HTERT RPE-1 (cell line): ENCODE measurements around the gene SMIM5.
"Not testable (repeated sequence)": the region's sequence is repeated elsewhere in the genome, so short reads cannot be mapped to it uniquely, and the experiment has no call there.

Source experiments
- in situ Hi-C: fragments of 300-500 bp; cut with MboI; formaldehyde crosslinking; loops from 4 replicates; pipeline ENCODE4 v1.14.3; 2020; ENCODE audit warnings: low sequenced_read_pairs

Gene SMIM5, protein sequence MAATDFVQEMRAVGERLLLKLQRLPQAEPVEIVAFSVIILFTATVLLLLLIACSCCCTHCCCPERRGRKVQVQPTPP

DNA sequence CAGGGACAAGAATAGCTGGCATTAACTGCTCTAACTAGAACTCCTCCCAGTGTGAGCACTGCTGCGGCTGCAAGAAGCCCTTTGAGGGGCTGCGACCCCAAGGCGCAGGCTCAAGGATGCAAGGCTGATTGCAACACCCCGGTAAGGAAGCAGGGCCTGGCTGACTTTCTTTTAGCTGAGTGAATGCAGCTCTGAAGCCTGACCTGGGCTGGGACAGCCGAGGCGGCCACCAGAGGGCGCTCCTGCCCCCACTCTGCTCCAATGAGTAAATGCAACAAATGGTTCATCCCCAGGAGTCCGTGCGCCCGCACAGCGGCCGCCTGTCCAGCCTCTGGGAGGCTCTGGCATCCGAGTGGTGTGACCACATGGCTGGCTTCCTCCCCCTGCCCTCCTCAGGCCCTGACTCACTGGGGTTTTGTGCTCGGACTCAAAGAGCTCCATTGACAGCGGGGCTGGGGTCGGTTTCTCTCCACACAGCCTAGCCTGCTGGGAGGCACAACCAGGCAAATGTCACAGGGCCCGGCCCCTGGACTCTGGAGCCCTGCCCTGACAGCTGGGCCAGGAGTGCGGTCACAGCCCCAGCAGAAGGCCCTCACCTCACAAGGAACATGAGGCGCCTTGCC lies at the start of gene SMIM5:
Gene SMIM5, plus strand, starts transcription at position 572 of the 623 bp plus-strand sequence. CDS start 6,768 bp downstream, outside the sequence.
- in situ Hi-C loops = no loop called here

GRCh38 chr17:75584849-75585175 lies 48.4 kb upstream of the SMIM5 start:
- in situ Hi-C loops = no loop called here

DNA sequence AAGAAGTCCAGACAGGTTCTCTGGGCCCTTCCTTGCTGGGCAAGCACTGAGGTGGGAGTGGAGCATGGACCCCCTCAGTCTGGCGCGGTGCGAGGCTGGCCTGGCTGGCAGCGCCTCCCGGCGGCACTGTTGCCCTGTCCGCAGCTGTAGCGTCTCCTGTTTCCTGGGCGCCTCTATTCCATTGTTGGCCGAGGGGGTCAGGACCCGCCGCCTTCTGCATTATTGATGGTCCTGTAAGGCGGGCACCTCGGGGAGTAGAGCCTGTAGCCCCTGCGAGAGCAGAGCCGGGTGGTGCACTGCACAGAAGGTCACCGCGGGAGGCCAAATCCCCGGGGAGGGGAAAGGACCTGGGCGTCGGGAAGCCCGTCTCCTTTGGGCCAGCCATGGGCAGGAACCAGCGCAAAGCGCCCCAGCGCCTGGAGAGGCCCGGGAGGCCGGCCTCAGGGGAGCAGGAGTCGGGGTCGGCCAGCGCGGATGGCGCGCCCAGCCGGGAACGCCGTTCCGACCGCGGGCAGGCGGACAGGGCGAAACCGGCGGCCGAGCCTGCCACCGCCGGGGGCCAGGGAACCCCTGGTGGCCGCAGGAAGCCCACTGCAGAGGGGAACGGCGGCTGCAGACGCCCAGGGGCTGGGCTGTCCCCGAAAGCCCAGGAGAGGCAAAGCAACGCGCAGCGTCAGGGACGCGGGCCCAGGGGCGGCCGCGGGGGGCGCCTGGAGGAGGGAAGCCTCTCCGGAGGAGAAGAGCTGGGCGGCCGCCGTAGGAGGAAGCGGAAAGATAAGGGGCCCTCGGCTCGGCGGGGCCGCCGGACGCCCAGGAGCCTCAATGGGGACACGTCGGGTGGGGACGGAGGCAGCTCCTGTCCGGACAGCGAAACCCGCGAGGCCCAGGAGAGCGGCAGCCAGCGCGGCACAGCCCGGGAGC lies 45.3 kb upstream of the SMIM5 start, which contains the start of gene MYO15B:
Gene MYO15B, plus strand, starts transcription at position 126 of the 921 bp plus-strand sequence. Its CDS starts 258 bp downstream, at position 384.
- in situ Hi-C loops = no loop called here

DNA sequence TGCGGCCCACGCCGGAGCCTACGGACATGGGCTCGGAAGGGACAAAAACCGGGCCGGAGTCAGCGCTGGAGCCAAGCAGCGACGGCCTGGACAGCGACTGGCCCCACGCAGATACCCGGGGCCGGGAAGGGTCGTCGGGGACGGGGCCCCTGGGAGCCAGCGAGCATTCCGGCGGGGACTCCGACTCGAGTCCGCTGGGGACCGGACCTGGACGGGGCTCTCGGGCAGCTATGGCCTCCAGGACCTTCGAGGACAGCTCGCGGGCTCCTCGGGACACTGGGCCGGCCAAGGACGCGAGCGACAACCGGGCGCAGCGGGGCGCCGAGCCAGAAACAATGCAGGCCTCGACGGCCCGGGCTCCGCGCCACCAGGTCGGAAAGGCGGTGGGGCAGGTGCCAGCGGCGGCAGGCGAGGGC lies 44.6 kb upstream of the SMIM5 start:
- in situ Hi-C loops = no loop called here

DNA sequence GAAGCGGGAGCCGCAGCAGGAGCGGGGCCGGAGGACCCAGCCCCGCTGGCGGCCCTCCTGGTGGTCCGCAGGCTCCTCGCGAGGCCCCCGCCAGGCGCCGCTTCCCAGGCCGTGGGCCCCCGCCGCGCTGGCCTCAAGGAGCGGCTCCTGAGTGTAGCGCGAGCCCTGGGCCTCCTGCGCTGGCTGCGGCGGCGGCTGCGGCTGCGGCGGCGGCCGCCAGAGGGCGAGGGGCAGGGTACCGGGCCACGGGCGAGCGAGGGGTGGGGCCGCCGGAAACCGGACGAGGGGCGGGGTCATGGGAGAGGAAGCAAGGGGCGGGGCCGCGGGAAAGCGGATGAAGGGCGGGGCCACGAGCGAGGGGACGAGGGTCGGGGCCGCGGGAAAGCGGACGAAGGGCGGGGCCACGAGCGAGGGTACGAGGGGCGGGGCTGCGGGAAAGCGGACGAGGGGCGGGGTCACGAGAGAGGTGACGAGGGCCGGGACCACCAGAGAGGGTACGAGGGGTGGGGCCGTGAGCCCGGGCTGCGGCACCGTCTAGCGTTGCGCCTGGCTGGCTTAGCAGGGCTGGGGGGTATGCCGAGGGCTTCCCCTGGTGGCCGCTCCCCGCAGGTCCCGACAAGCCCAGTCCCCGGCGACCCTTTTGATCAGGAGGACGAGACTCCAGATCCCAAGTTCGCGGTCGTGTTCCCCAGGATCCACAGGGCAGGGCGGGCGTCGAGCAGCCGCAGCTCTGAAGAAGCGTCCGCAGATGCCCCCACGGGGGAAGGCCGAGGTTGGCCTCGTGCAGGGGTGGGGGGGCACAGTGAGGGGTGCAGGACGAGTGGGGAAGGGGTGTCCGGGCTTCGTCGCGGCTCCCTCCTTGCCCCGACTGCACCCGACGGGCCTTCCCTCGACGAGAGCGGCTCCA lies 44.0 kb upstream of the SMIM5 start:
- in situ Hi-C loops = no loop called here

DNA sequence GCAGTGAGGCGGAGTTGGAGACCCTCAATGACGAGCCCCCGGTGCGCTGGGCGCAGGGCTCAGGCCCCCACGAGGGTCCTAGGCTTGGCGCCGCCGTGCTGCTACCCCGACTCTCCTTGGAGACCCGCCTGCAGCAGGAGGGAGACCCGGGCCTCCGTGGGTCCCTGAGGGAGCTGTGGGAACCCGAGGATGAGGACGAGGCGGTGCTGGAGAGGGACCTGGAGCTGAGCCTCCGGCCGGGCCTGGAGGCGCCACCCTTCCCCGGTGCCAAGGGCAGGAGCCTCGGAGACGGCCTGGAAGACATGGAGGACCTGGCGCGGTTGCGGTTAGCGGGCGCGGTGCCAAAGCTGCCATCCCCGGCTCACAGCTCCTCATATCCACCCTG lies 43.3 kb upstream of the SMIM5 start:
- in situ Hi-C loops = no loop called here

- in situ Hi-C loops = no loop called here
Measured at GRCh38 chr17:75590314-75590761, 42.9 kb upstream of the SMIM5 start.

DNA sequence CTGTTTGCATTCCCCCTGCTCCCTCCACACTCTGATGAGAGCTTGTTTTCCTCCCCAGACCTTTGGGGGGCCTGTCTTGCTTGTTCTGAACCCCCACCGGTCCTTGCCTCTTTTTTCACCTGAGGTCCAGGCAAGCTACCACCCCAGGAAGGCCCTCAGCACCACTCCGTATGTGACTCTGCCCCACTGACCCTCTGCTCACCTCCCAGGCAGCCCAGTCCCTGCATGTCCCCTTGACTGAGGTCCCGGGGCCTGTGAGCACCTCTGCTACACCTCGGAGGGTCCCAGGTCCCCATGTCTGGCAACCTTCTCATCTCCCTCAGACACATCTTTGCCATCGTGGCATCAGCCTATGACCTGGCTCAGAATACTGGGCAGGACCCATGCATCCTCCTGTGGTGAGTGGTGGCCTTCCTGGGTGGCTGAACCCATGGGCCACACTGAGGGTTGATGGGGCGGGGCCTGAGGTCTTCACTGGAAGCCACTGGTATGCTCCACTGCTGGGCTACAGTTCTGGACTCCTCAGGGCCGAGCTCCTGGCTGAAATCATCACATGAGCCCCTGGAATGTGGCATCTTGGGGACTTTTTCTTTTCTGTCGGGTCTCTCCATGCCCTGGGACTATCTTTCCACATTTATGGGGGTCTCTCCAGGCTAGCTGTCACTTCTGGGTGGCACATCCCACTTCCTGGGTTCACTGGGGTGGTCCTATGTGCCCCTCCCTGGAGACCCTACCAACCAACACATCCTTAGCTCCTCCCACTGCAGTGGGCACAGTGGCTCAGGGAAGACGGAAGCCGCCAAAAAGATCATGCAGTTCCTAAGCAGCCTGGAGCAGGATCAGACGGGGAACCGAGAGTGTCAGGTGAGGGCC lies 42.1 kb upstream of the SMIM5 start:
- in situ Hi-C loops = no loop called here

DNA sequence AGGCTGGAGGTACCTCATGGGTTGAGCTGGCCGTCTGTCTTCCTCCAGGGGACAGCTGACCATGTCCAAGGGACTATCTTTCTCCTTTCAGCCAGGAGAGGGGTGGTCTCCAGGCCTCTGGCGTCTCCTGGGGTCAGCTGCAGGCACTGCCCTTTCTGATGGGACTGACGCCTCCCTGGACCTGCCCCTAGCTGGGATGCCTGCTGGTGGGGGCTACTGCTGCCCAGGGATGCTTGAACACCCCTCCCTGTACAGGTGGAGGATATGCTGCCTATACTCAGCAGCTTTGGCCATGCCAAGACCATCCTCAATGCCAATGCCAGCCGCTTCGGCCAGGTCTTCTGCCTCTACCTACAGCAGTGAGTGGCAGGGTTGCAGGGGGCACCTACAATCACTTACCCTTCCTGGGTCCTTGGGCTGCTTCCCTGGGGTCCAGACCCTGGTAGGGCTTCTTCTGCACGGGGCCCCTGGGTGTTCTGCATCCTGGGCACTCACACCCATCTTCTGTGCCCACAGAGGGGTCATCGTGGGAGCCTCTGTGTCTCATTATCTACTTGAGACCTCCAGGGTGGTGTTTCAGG lies 41.4 kb upstream of the SMIM5 start:
- in situ Hi-C loops = no loop called here

- in situ Hi-C loops = no loop called here
Measured at GRCh38 chr17:75592348-75593020, 40.8 kb upstream of the SMIM5 start.

DNA sequence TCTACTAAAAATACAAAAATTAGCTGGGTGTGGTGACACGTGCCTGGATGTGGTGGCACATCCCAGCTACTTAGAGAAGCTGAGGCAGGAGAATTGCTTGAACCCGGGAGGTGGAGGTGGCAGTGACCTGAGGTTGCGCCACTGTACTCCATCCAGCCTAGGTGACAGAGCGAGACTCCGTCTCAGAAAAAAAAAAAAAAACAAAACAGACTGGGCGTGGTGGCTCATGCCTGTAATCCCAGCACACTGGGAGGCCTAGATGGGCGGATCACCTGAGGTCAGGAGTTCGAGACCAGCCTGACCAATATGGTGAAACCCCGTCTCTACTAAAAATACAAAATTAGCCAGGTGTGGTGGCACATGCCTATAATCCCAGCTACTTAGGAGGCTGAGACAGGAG lies 39.8 kb upstream of the SMIM5 start:
- in situ Hi-C loops = not testable (repeated sequence)

- in situ Hi-C loops = no loop called here
Measured at GRCh38 chr17:75594499-75595283, 38.5 kb upstream of the SMIM5 start.

DNA sequence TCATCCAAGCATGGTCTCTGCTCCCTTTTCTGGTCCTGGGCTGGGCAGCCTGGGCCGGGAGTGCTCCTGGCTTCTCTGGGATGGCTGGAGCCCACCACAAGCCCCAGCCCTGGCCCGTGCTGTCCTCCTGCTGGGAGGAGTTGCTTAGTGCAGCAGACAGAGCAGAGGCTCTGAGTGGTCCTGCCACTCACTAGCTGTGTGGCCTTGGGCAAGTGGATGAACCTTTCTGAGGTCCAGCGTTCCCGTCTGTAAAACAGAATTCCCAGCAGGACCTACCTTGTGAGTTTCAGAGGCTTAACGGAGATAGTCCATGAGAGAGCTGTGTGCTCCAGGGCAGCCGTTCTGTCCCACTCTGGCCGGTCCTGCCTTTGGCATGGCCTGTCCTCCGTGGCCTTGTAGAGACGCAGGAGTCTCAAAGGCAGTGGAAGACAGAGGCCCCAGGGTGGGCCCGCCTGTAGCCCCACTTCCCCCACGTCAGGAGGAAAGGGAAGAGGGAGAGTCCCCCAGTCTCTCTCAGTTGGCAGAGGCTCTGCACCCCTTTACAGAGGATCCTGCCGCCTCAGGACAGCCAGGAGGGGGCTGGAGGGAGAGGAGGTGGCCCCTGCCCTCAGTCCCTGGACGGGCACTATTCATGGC lies 37.8 kb upstream of the SMIM5 start:
- in situ Hi-C loops = no loop called here

GRCh38 chr17:75595920-75596313 lies 37.3 kb upstream of the SMIM5 start:
- in situ Hi-C loops = no loop called here

DNA sequence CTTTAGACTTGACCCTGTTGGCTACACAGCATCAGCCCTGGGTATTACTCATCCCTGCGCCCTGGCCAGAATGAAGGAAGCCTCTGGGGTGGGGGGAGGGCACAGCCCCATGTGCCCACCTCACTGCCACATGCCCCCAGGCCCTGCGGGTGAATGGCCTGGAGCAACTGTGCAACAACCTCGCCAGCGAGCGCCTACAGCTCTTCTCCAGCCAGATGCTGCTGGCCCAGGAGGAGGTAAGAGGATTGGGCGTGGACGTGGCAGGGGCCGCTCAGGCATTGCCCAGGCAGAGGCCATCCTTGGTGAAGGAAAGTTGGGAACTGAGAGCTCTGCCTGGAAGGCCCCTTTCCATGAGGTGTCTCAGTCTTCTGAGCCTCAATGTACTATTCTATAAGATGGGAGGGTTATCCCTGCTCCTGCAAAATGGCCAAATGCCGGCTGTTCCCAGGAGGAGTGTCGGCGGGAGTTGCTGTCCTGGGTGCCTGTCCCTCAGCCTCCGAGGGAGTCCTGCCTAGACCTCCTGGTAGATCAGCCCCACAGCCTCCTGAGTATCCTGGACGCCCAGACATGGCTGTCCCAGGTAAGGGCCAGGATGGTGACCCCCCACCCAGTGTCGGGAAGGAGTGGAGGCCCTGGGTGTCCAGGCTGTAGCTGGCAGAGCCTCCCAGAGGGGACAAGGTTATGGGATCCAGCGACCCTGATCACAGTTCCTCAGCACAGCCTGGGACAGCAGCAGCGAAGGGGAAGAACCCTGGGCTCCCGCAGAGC lies 36.7 kb upstream of the SMIM5 start:
- in situ Hi-C loops = no loop called here

DNA sequence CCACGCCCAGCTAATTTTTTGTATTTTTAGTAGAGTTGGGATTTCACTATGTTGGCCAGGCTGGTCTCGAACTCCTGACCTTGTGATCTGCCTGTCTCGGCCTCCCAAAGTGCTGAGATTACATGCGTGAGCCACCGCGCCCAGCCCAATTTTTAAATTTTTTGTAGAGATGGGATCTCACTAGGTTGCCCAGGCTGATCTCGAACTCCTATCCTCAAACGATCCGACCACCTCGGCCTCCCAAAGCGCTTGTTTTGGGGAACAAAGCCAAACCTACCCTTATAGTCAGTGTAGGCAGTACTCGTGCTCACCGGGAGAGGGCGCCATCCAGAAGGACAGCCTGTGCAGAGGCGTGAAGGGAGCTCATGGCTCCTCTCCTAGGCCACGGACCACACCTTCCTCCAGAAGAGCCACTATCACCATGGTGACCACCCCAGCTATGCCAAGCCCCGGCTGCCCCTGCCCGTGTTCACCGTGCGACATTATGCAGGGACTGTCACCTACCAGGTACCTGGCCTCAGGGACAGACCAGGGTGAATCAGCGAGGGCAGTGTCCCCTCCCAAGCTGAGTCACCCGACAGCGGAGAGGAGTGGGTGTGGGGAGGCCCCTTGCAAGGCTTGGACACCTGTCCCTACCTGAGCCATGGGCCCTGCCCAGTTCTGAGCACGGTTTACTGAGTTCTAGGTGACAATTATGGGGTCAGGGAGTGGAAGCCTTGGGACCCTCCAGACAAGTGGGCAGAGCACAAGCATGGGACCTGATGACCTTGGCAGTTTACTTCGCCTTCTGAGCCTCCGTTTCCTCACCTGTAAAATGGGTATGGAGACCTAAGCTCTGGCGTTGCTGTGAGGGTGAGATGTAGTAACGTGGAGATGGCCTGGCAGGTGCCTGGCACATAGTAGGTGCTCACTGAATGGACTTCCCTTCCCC lies 31.9 kb upstream of the SMIM5 start:
- in situ Hi-C loops = no loop called here
